HCT116 (cell line): ENCODE results near the gene GNA12. TPM values are rescaled to one million over a fixed set of nuclear protein-coding genes. Genes with fewer than 3 reads are reported as not detected.

ENCODE experiments used
- ATAC-seq: fragments of 200-7000 bp; cut with Tn5 transposase; 2 replicates; pipeline ENCODE4 v1.9.1; 2020; ENCODE audit warnings: mild to moderate bottlenecking, moderate library complexity
- BruUV-seq: library from RNA; stranded (reverse); fragments of 400-500 nt; replicated peaks from 2 replicates; lab custom pipeline; 2021; lab: Mats Ljungman, UMichigan
- CTCF ChIA-PET: fragments of 300-600 bp; sonication (Branson Sonifier 250); formaldehyde crosslinking; loops from one replicate; lab custom pipeline; 2021; ENCODE audit warnings: antibody characterized with exemption; lab: Charles Lee
- POLR2A ChIA-PET: fragments of 300-600, 350-600 bp; sonication (Branson Sonifier 250); formaldehyde crosslinking; loops from one replicate; lab custom pipeline; 2021; ENCODE audit warnings: antibody characterized with exemption; lab: Charles Lee
- RAD21 ChIA-PET, 2 experiments: fragments of 300-600 bp; sonication (Branson Sonifier 250); formaldehyde crosslinking; loops; one replicate each; lab custom pipeline; 2023; ENCODE audit warnings: low total read pairs in 2 of 2; ENCODE audit not compliant: uncharacterized antibody in 2 of 2, unreplicated experiment in 2 of 2, low non-redundant PET in 1 of 2; lab: Charles Lee
- DNase-seq: peaks from one replicate; pipeline ENCODE4 v3.0.0-alpha.2; 2010; ENCODE audit warnings: low read depth, low spot score
- H2AFZ ChIP-seq: fragments of 200-600 bp; shearing (Covaris generic), sonication (generic); 2 replicates; pipeline ENCODE4 v1.6.1; 2017; ENCODE audit warnings: low read depth, mixed run types, mixed read lengths, antibody characterized with exemption, low read length; ENCODE audit not compliant: poor library complexity, severe bottlenecking
- H3K27ac ChIP-seq: 2 replicates; pipeline ENCODE4 v1.5.1; 2012; ENCODE audit warnings: low read depth, low read length
- H3K27me3 ChIP-seq: fragments of 200-600 bp; sonication (generic); 2 replicates; pipeline ENCODE4 v1.6.1; 2016; ENCODE audit warnings: mixed run types, low read length, mixed read lengths; ENCODE audit not compliant: insufficient read depth
- H3K36me3 ChIP-seq, 2 experiments: fragments of 200-500 bp in 1 of 2; fragments of 200-600 bp in 1 of 2; sonication (Bioruptor generic) in 1 of 2; sonication (generic) in 1 of 2; 2 replicates each; pipeline versions ENCODE4 v1.5.1 to v1.6.1; 2014 to 2016; ENCODE audit warnings: low read length in 2 of 2, inconsistent platforms in 1 of 2, mixed read lengths in 1 of 2, mixed run types in 1 of 2; ENCODE audit not compliant: insufficient read depth in 2 of 2, control insufficient read depth in 1 of 2
- H3K4me1 ChIP-seq, 2 experiments: fragments of 200-600 bp in 1 of 2; sonication (generic) in 1 of 2; 2 replicates each; pipeline versions ENCODE4 v1.5.1 to v1.6.1; 2012 to 2017; ENCODE audit warnings: low read length in 2 of 2, inconsistent platforms in 1 of 2, mild to moderate bottlenecking in 1 of 2, mixed read lengths in 1 of 2, mixed run types in 1 of 2, moderate library complexity in 1 of 2; ENCODE audit not compliant: insufficient read depth in 2 of 2, control insufficient read depth in 1 of 2
- H3K4me2 ChIP-seq: fragments of 200-600 bp; sonication (generic); 2 replicates; pipeline ENCODE4 v1.6.1; 2017; ENCODE audit warnings: mixed run types, low read length, mixed read lengths
- H3K4me3 ChIP-seq, 2 experiments: fragments of 200-600 bp in 1 of 2; sonication (generic) in 1 of 2; replicated peaks in 1 of 2; 2 replicates each; pipeline ENCODE4 v1.5.1; 2011 to 2016; ENCODE audit warnings: low read length in 2 of 2, control low read depth in 1 of 2, low read depth in 1 of 2, mild to moderate bottlenecking in 1 of 2, mixed read lengths in 1 of 2, mixed run types in 1 of 2
- H3K79me2 ChIP-seq: fragments of 200-600 bp; sonication (generic); 2 replicates; pipeline ENCODE4 v1.6.1; 2017; ENCODE audit warnings: mild to moderate bottlenecking, mixed run types, low read length, moderate library complexity, mixed read lengths; ENCODE audit not compliant: insufficient read depth
- H3K9ac ChIP-seq: fragments of 200-600 bp; sonication (generic); 2 replicates; pipeline ENCODE4 v1.6.1; 2016; ENCODE audit warnings: low read length, mixed read lengths
- H3K9me2 ChIP-seq: fragments of 200-600 bp; sonication (generic), shearing (Covaris generic); 2 replicates; pipeline ENCODE4 v1.6.1; 2017; ENCODE audit warnings: mixed run types, mild to moderate bottlenecking, moderate library complexity; ENCODE audit not compliant: insufficient read depth
- H3K9me3 ChIP-seq, 2 experiments: fragments of 200-500 bp in 1 of 2; fragments of 200-600 bp in 1 of 2; sonication (Bioruptor generic) in 1 of 2; sonication (generic) in 1 of 2; 2 replicates each; pipeline ENCODE4 v1.6.1; 2014 to 2017; ENCODE audit warnings: low read length in 2 of 2, mixed read lengths in 2 of 2, inconsistent platforms in 1 of 2, low read depth in 1 of 2, mild to moderate bottlenecking in 1 of 2, mixed run types in 1 of 2, moderate library complexity in 1 of 2; ENCODE audit not compliant: control insufficient read depth in 1 of 2, insufficient read depth in 1 of 2
- H4K20me1 ChIP-seq: fragments of 200-600 bp; sonication (generic), shearing (Covaris generic); 2 replicates; pipeline ENCODE4 v1.6.1; 2017; ENCODE audit warnings: mixed run types, mild to moderate bottlenecking, moderate library complexity; ENCODE audit not compliant: insufficient read depth
- CBX3 ChIP-seq: IDR thresholded peaks from 2 replicates; pipeline ENCODE4 v1.6.1; 2012; ENCODE audit warnings: low read depth
- CEBPB ChIP-seq: IDR thresholded peaks from 2 replicates; pipeline ENCODE4 v1.6.1; 2012; ENCODE audit warnings: low read depth
- EGR1 ChIP-seq: IDR thresholded peaks from 2 replicates; pipeline ENCODE4 v1.6.1; 2012; ENCODE audit warnings: low read depth
- POLR2AphosphoS5 ChIP-seq: IDR thresholded peaks from 2 replicates; pipeline ENCODE4 v1.6.1; 2011; ENCODE audit warnings: mild to moderate bottlenecking, low read depth, low read length, moderate library complexity
- RAD21 ChIP-seq: IDR thresholded peaks from 2 replicates; pipeline ENCODE4 v1.6.1; 2012; ENCODE audit warnings: low read depth, mild to moderate bottlenecking
- REST ChIP-seq: IDR thresholded peaks from 2 replicates; pipeline ENCODE4 v1.6.1; 2012; ENCODE audit warnings: low read depth
- TCF7L2 ChIP-seq: IDR thresholded peaks from 2 replicates; pipeline ENCODE4 v1.7.0; 2011; ENCODE audit warnings: borderline replicate concordance, inconsistent platforms; ENCODE audit not compliant: insufficient read depth, insufficient read length; ENCODE audit errors: extremely low read depth
- ZNF274 ChIP-seq: fragments of 200-500 bp; sonication (Bioruptor generic); IDR thresholded peaks from 2 replicates; pipeline ENCODE4 v1.6.1; 2014; ENCODE audit warnings: mild to moderate bottlenecking, low read depth, low read length, inconsistent platforms
- intact Hi-C: fragments of 100-400 bp; cut with micrococcal nuclease; formaldehyde crosslinking; loops from 2 replicates; pipeline ENCODE4 v1.10.0; 2022
- total RNA-seq: library from RNA; stranded (reverse); gene quantifications from one replicate; pipeline ENCODE4 v1.2.1, GENCODE V29; 2021; ENCODE audit not compliant: unreplicated experiment

The GNA12 gene
- total RNA-seq, 1 experiment from 2014 or later: 32.6 TPM

GRCh38 chr7:2840458-2840857 is 3.6 kb downstream of the GNA12 start:
- Histone ChIP-seq H3K9ac (no peak overlapping the region), H3K4me3 (no peak overlapping the region), H3K4me2 (no peak overlapping the region), H3K27ac (no peak overlapping the region), H3K36me3 (no peaks in the 10 kb centered on the region; a peak in 1 of 4 replicates), H3K4me1 (peaks cover 0 to 18% of the 10 kb centered on the region in 2 experiments; a peak in 2 of 4 replicates), H3K9me2 (no peaks in the 10 kb centered on the region), H3K9me3 (no peaks in the 10 kb centered on the region), H4K20me1 (no peaks in the 10 kb centered on the region), H2AFZ (no peak overlapping the region), H3K79me2 (peaks cover 69% of the 10 kb centered on the region), H3K27me3 (no peaks in the 10 kb centered on the region)
- CTCF ChIA-PET: no interaction called here
- ATAC-seq: no peak
- no peak for TF ChIP-seq RAD21
- no peak for TF ChIP-seq CBX3
- no peak for TF ChIP-seq TCF7L2
- TF ChIP-seq ZNF274: no peak
- no peak for TF ChIP-seq EGR1
- no peak for TF ChIP-seq POLR2AphosphoS5
- no peak for TF ChIP-seq CEBPB
- TF ChIP-seq REST: no peak
- RAD21 ChIA-PET: no interaction called here
- BruUV-seq: no TSS peak
- no peak for DNase-seq
- intact Hi-C loops: no loop called here
- POLR2A ChIA-PET: no interaction called here
